ENCODE measurements around the gene SPEN. TPM values are rescaled to one million over a fixed set of nuclear protein-coding genes. Genes with fewer than 3 reads are reported as not detected.

The SPEN gene
- total and polyA plus RNA-seq, 9 of the 15 experiments (the other 6 are each of a cell fraction or from before 2014, with no cell fraction given): 5.7 to 87.5 (median 27.2) TPM

GRCh38 chr1:15847100-15847892 lies at the start of gene SPEN (continued):
- TF ChIP-seq FOXA3 (CRISPR knock-in tag; conservative IDR thresholded peaks at IDR 0.05 in 1 of 2, IDR thresholded peaks at IDR 0.05 in 1 of 2) (peak; percentile 24 to 58; a peak in 1 of 4 replicates), ZFP91 (CRISPR knock-in tag; IDR thresholded peaks at IDR 0.05) (no peak), KLF1 (tag; IDR thresholded peaks at IDR 0.05) (peak; percentile 43; the same call in 1 of the 2 replicates), ZNF12 (CRISPR knock-in tag; IDR thresholded peaks at IDR 0.05) (0 out of 2 replicates have a peak, but pooled peaks have one; percentile 30), MITF (IDR thresholded peaks at IDR 0.05) (no peak), SNRNP70 (optimal IDR thresholded peaks at IDR 0.05; ENCODE audit: low read depth, low read length) (no peak), NFRKB (IDR thresholded peaks at IDR 0.05; ENCODE audit: low read depth) (peak; percentile 18; the same call in 1 of the 2 replicates), ELK3 (CRISPR knock-in tag; IDR thresholded peaks at IDR 0.05) (no peak), YY1 (IDR thresholded peaks at IDR 0.05; ENCODE audit: borderline replicate concordance in 1 of 3, control insufficient read depth in 1 of 3, extremely low read depth in 1 of 3, insufficient read depth in 3 of 3, insufficient read length in 1 of 3, insufficient replicate concordance in 2 of 3, low read depth in 1 of 3, low read length in 2 of 3) (peak in 2 of 3 experiments; percentile 48 to 52), FOXJ2 (tag; IDR thresholded peaks at IDR 0.05) (no peak; the same call in 1 of the 2 replicates), ARID1B (IDR thresholded peaks at IDR 0.05) (no peak; the same call in 1 of the 2 replicates), HSF4 (CRISPR knock-in tag; IDR thresholded peaks at IDR 0.05; ENCODE audit: borderline replicate concordance) (no peak), KDM4B (IDR thresholded peaks at IDR 0.05; ENCODE audit: borderline replicate concordance in 2 of 2, low read depth in 1 of 2) (peak in 1 of 2 experiments; percentile 7; a peak in 1 of 4 replicates), STAT6 (CRISPR knock-in tag; IDR thresholded peaks at IDR 0.05) (peak; percentile 93; the same call in 1 of the 2 replicates), POU5F1 (IDR thresholded peaks at IDR 0.05; ENCODE audit: borderline replicate concordance, low read depth, low read length, partially characterized antibody) (peak; percentile 48), PRPF4 (IDR thresholded peaks at IDR 0.05; ENCODE audit: insufficient read depth, low read depth, low read length, poor library complexity, severe bottlenecking) (no peak)

Data from K562 (cell line).